GM12874 (cell line): ENCODE data around the gene EFR3B.

Source experiments
- CTCF ChIP-seq: IDR thresholded peaks from 2 replicates; pipeline ENCODE4 v1.5.1; 2011; ENCODE audit warnings: low read depth, mild to moderate bottlenecking, control low read depth, low read length, moderate library complexity; ENCODE audit not compliant: insufficient read depth

The EFR3B gene

GRCh38 chr2:25190536-25190935, 148.7 kb downstream of the EFR3B start:
- no peak for TF ChIP-seq CTCF

- TF ChIP-seq CTCF = no peak
These were observed 152.8 kb downstream of the EFR3B start for GRCh38 chr2:25194576-25195122.

GRCh38 chr2:25197336-25198208, 155.7 kb downstream of the EFR3B start:
- TF ChIP-seq CTCF = no peak

GRCh38 chr2:25198209-25198525, 156.3 kb downstream of the EFR3B start:
- TF ChIP-seq CTCF = no peak

GRCh38 chr2:25198576-25198975, 156.7 kb downstream of the EFR3B start:
- TF ChIP-seq CTCF = no peak

GRCh38 chr2:25201265-25201664, 159.4 kb downstream of the EFR3B start:
- TF ChIP-seq CTCF = peak; percentile 44; the same call in 1 of the 2 replicates

GRCh38 chr2:25201794-25202193, 159.9 kb downstream of the EFR3B start:
- no peak for TF ChIP-seq CTCF
